ENCODE data around the gene ZNF784.
A peak's percentile ranks its signal among the peaks of the same experiment; 100 is the strongest.

Gene ZNF784

DNA sequence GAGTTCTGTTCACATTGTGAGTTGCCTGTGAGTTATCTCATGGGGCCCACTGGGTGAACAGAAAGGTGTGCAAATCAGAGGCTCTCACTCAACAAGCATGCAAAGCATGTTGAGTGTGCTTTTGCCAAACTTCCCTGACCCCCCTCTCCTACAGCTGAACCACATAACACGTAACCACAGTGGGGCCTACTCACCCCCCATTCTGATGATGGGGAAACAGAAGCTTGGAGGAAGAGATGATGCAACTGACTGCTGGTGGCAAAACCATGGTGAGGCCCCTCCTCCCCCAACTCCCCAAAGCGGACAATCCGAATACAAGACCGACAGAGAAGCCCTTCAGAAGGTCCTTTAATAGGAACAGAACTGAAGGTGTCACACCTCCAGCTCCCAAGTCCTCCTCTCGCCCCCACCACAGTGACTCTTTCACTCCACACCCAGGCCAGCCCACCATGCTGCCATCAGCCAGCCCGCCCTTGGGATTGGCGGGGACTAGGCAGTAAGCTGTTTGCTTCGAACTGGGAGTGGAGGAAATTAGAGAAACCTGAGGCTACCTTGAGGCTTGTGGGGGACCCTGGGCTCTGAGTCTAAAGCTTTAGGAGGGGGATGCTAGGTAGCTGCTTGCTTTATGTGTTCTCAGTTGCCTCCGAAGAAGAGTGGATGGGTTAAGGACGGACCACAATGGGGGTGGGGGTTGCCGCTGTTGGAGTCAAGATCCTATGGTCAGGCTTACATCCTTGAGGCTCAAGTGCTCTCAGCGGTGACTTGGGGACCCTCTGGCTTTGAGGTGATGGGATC is 3.8 kb downstream of the ZNF784 start:
- DNase-seq (ENCODE audit: low read depth), result no peak

DNA sequence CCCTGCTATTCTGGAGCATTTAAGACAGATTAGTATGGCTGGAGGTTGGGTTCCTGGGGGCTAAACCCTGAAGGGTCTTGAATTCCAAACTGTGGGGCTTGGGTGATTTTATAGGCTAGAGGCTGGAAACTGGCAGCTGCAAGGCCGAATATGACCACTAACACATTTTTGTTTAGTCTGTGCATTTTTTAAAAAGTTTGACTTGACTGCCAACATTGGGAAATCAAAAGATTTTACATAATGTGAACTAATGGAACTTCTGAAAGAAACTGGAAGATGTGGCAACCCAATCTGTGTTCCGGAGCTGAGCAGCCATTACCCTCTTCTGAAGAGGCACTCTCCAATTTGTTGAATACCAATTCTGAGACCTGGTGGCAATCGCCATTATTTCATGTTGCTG is 5.1 kb downstream of the ZNF784 start:
- no peak for DNase-seq (ENCODE audit: low read depth)

DNA sequence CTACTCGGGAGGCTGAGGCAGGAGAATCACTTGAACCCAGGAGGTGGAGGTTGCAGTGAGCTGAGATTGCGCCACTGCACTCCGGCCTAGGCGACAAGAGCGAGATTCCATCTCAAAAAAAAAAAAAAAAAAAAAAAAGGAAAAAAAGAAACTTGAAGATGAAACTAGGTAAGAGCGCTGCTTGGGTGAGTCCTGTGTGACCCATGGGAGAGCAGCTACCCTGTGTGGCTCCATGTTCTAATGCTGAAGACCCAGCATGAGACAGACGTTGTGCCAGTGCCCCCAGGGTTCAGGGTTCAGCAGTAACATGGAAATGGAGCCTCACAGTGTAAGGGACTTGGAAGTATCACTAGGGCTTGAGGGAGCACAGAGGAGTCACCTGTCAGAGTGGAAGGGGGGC is 5.9 kb downstream of the ZNF784 start:
- no peak for DNase-seq (ENCODE audit: low read depth)

DNA sequence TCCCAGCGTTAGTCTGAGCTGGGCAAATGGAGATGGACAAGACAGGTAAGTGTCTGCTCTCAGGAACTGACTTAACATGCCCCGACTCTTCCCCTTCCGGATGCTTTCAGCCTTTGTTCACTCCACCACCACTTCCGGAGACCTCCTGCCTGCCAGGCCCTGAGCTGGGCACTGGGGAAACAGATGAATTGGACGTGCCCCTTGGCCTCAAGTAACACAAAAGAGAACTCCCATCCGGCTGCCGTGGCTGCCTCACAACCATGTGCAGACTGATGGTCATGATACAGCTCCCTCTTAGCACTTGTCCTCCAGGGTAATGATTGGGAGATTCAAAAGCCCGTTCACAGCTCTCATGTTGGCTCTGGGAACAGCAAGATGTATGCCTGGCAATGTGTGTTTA is 6.9 kb downstream of the ZNF784 start:
- DNase-seq (ENCODE audit: low read depth), result no peak

DNA sequence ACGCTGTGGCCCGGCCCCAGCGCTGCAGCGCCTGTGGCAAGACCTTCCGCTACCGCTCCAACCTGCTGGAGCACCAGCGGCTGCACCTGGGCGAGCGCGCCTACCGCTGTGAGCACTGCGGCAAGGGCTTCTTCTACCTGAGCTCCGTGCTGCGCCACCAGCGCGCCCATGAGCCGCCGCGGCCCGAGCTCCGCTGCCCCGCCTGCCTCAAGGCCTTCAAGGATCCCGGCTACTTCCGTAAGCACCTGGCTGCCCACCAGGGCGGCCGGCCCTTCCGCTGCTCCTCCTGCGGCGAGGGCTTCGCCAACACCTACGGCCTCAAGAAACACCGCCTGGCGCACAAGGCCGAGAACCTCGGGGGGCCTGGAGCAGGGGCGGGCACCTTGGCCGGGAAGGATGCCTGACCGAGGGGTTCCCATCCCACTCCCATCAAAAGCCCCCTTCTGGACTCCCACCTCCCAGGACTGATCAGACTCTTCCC is 7.9 kb downstream of the ZNF784 start:
- DNase-seq (ENCODE audit: low read depth), result no peak

DNA sequence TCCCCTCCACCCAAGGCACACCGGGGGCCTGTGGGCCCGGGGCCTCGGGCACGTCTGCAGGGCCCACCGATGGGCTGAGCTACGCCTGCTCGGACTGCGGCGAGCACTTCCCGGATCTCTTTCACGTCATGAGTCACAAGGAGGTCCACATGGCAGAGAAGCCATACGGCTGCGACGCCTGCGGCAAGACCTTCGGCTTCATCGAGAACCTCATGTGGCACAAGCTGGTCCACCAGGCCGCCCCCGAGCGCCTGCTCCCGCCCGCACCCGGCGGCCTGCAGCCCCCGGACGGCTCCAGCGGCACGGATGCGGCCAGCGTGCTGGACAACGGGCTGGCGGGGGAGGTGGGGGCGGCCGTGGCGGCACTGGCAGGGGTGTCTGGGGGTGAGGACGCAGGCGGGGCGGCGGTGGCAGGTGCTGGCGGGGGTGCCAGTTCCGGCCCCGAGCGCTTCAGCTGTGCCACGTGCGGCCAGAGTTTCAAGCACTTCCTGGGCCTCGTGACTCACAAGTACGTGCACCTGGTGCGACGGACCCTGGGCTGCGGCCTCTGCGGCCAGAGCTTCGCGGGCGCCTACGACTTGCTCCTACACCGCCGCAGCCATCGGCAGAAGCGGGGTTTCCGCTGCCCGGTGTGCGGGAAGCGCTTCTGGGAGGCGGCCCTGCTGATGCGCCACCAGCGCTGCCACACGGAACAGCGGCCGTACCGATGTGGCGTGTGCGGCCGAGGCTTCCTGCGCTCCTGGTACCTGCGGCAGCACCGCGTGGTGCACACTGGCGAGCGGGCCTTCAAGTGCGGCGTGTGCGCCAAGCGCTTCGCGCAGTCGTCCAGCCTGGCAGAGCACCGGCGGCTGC is 8.6 kb downstream of the ZNF784 start:
- no peak for DNase-seq (ENCODE audit: low read depth)

DNA sequence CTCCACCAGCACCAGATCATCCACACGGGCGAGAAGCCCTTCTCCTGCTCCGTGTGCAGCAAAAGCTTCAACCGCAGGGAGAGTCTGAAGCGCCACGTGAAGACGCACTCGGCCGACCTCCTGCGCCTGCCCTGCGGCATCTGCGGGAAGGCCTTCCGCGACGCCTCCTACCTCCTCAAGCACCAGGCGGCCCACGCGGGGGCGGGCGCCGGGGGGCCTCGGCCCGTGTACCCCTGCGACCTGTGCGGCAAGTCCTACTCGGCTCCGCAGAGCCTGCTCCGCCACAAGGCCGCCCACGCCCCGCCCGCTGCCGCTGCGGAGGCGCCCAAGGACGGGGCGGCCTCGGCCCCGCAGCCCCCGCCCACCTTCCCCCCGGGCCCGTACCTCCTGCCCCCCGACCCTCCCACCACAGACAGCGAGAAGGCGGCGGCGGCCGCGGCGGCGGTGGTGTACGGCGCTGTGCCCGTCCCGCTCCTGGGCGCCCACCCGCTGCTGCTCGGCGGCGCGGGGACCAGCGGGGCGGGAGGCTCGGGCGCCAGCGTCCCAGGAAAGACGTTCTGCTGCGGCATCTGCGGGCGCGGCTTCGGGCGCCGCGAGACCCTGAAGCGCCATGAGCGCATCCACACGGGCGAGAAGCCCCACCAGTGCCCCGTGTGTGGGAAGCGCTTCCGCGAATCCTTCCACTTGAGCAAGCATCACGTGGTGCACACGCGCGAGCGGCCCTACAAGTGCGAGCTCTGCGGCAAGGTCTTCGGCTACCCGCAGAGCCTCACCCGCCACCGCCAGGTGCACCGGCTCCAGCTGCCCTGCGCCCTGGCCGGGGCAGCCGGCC is 9.4 kb downstream of the ZNF784 start:
- DNase-seq (ENCODE audit: low read depth), result no peak

DNA sequence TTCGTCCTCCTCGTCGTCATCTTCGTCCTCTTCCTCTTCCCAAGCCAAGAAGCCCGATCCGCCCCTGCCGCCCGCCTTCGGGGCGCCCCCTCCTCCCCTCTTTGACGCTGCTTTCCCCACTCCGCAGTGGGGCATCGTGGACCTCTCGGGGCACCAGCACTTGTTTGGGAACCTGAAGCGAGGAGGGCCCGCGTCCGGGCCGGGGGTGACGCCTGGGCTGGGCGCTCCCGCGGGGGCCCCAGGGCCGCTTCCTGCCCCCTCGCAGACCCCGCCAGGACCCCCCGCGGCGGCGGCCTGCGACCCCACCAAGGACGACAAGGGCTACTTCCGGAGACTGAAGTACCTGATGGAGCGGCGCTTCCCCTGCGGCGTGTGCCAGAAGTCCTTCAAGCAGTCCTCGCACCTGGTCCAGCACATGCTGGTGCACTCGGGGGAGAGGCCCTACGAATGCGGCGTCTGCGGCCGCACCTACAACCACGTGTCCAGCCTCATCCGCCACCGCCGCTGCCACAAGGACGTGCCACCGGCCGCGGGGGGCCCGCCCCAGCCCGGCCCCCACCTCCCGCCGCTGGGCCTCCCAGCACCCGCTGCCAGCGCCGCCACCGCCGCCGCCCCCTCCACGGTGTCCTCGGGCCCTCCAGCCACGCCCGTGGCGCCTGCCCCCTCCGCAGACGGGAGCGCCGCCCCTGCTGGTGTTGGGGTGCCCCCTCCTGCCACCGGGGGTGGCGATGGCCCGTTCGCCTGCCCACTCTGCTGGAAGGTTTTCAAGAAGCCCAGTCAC is 10.2 kb downstream of the ZNF784 start:
- DNase-seq (ENCODE audit: low read depth), result no peak

DNA sequence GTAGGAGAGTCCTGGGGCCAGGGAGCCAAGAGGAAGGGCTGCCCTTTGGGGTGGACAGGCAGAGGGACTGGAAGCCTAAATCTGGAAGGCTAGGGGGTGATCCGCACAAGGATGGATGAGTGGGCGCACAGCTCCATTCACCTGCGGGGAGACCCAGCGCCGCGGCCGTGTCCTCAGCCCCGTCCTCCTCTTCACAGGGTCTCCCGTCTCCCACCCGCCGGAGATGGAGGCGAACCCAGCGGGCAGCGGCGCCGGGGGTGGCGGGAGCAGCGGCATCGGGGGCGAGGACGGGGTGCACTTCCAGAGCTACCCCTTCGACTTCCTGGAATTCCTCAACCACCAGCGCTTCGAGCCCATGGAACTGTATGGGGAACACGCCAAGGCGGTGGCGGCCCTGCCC is 11.0 kb downstream of the ZNF784 start:
- no peak for DNase-seq (ENCODE audit: low read depth)

DNA sequence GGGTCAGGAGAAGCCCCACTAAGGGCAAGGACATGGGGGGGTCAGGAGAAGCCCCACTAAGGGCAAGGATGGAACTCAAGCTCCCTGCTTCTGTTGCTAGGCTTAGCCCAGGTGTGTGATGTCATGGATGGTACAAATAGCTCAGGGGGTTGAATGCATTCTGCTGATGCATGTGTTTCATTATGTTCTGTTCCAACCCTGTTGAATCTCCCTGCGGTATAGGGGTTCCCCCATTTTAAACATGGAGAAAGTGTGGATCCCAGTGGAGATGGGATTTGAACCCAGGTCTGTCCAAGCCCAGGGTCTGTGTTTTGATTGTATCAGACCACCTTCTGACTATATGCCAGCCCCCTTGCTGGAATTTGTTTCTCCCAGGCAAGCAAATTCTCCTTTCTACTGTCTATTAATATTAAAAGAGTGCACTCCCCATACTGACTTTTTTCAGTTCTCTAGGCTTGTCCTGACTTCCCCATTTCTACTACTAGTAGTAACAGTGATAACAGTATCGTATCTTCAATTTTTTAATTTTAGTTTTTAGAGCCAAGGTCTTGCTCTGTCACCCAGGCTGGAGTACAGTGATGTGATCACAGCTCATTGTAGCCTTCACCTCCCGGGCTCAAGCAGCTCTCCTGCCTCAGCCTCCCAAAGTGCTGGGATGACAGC is 12.3 kb downstream of the ZNF784 start:
- DNase-seq (ENCODE audit: low read depth), result no peak

DNA sequence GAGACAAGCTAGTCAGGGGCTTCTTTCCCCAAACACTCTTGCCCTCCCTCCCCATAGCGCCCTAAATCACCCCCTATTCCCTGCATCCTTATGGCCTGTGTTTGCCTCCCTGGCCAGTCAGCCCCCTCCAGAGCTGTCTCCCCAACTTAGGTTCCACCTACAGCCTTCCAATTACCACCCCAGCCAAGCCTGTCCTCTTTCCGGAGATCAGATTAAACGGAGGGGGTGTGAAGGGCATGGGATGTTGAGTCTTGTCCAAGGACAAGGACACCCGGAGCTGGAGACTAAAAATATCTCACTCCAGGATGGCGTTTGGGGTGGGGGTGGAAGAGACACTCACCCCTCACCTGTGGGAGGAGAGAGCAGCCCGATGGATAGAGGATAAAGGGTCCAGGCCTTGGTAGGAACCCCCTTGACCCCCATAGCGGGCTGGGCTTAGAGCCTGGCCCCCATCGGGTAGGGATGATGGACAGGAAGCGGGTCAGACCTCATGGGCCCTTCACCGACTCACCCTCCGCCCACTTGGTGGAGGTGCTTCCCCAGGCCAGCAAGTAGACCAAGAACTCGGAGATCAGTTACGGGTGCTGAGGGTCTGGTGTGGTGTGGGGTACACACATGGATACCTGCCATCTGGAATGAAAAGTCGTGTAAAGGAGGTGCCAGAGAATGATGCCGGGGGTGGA is 12.9 kb downstream of the ZNF784 start:
- no peak for DNase-seq (ENCODE audit: low read depth)

DNA sequence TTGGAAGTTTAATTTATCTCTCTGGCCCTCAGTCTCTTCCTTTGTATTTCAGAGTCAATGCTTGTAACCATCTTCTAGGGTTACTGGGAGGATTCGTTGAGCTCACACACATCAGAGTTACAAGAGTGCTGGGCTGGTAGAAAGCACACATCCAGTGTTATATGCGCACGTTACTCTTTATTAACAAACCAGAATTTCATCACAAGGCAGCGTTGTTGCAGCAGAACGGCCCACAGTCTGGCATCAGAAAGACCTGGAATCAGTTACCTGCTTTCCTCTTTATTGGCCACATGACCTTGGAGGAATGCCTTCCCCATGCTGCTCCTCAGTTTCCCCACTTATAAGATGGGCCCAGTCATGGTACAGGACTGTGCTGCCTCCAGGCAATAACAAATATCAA is 15.0 kb downstream of the ZNF784 start:
- DNase-seq (ENCODE audit: low read depth), result no peak

DNA sequence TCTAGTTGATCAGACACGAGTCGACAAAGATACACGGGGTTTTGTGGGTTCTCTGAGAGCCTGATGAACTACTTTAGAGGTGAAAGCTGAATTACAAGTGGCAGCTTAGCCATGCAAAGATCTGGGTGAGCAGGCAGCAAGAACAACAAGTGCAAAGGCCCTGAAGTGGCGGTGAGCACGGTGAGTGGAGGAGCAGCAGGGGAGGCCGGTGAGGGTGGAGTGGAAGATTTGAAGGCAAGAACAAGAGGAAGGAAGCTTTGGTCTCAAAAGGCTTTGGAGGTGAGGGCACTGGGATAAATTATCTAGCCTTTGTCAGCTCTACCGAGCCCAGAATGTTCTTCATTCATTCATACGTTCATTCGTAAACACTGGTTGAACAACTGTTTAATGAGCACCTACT is 17.5 kb downstream of the ZNF784 start:
- DNase-seq (ENCODE audit: low read depth), result no peak

DNA sequence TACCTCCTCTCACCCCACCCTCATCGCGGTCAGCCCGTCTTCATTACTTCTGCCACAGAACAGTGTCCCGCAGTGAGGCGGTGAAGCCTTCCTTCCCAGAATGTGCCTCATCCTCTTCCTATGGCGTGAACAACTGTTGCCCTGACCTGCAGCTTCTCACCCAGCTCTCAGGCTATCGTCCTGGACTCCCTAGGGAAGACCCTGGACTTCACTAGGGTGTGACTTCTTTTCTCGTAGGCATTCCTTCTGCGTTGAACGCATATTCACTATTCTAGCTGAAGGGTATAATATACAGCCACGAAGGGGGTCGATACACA is 17.9 kb downstream of the ZNF784 start:
- DNase-seq (ENCODE audit: low read depth), result no peak

DNA sequence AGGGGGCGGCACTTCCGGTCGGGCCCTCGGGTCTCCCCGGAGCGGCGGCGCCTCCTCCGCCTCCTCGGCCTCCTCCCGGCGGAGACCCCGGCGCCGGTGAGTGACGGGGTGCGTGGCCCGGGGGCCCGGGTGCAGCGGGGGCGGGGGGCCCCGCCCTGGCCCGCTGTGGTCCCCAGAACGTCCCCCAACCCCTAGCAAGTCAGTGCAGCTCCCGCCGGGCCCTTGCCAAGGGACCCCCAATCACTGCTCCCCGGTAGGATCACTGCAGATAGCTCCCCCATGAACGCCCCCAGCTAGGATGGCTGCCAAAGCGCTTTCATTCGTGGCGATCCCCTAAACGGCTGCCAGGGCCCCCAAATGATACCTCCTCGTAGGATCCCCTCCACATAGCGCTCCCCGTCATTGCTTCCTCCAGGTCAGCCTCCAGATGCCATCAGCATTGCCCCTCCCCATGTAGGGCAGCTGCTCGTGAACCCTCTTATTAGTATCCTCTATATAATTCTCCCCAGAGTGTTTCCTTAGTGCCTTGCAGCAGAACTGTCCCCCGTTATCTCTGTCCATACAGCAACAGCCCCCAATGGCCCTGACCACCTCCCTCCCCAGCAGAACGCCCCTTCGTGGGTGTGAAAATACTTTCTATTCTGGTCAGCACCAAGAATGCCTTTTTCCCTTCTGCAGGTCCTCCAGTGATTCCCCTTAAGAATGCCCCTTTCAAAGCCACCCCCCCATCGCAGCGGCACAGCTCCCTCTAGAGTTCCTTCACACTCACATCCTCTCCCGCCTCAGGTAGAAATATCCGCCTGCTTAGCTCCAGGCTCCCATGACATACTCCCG is 18.5 kb downstream of the ZNF784 start, which contains the start of gene ZNF865:
TSS of gene ZNF865 (plus strand) at position 11 of the 834 bp plus-strand sequence. CDS start 7,972 bp downstream, outside the sequence.
- DNase-seq (ENCODE audit: low read depth), result peak; percentile 61

DNA sequence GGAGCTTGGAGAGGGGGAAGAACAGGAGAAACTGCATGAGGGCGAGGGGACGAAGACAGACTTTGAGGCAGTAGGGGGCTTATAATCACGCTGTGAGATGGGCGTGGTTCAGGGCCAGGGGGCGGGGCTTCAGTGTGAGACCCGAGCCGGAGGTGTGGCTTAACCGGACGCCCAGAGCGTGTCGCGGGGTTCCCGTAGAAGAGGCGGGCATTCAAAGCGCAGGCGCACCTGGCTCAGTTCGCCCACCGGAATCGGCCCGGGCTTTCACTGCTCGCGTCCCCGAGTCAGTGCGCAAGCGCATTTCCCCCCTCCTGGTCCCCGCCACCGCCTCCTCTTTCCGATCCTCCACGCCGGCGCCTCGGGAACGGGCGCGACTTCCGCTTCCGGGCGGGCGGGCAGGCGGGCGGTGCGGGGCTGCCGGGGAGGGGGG is 19.1 kb downstream of the ZNF784 start:
- DNase-seq (ENCODE audit: low read depth), result peak; percentile 94

DNA sequence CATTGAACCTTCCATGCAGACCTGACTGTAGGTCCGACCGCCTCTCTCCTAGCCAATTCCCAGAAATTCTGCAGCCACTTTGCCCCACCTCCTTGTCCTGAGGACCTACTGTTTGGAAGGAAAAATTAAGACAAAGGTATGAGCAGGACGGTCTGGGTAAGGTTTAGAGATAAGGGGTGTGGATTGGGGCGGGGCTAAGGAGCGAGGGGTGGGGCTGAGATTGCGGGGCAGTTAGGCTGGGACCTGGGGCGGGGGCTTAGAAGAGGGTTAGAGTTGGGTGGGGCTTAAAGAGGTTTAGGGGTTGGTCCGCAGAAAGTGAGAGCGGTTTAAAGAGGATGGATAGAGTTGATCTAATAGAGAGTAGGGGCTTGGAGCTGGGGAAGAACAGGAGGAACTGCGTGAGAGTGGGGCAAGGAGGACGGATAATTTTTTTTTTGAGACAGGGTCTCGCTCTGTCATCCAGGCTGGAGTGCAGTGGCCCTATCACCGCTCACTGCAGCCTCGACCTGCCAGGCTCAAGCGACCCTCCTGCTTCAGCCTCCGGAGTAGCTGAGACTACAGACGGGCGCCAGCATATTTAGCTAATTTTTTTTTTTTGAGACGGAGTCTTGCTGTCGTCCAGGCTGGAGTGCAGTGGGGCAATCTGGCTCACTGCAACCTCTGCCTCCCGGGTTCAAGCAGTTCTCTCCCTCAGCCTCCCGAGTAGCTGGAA is 20.6 kb downstream of the ZNF784 start:
- no peak for DNase-seq (ENCODE audit: low read depth)

DNA sequence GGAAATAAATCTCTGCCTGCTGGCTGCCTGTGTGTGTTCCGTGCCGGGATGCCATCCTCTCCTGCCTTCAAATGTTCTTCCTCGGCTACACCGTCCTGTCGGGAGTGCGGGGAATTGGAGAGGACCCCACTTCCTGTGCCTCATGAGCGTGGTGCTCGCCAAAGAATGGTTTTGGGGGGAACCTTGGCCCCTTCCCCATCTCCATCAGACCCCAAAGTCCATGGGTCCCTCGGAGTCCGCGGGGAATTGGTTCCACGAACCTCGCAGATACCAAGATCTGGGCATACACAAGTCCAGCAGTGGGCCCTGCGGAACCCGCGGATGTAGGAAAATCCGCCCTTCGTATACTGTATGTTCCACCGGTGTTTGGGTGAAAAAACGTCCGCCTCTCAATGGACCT is 21.3 kb downstream of the ZNF784 start:
- DNase-seq (ENCODE audit: low read depth), result no peak
